Inferior parietal cortex (tissue), 1 donor: ENCODE measurements around the gene TMEM220.
"Not testable (repeated sequence)": the region's sequence is repeated elsewhere in the genome, so short reads cannot be mapped to it uniquely, and the experiment has no call there.

Experiments
- DNase-seq: peaks from one replicate; pipeline ENCODE4 v3.0.0-alpha.2; 2016; ENCODE audit errors: extremely low spot score

Gene TMEM220

DNA sequence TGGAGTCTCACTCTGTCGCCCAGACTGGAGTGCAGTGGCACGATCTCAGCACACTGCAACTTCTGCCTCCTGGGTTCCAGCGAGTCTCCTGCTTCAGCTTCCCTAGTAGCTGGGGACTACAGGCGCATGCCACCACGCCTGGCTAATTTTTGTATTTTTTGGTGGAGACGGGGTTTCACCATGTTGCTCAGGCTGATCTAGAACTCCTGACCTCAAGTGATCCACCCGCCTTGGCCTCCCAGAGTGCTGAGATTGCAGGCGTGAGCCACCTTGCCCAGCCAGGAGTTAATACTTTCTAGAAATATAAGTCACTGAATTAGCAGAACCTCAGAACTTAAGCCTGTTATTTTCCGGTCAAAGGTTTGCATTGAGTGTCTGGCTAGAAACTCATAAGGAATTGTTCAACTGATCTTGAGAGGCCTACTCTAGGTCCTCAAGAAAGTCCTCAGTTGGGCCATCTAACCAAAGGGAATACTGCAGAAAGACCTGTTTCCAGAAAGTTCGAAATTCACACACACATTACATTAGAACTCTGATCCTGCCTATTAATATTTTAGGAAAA is 1.4 kb downstream of the TMEM220 start:
- DNase-seq, result no peak

DNA sequence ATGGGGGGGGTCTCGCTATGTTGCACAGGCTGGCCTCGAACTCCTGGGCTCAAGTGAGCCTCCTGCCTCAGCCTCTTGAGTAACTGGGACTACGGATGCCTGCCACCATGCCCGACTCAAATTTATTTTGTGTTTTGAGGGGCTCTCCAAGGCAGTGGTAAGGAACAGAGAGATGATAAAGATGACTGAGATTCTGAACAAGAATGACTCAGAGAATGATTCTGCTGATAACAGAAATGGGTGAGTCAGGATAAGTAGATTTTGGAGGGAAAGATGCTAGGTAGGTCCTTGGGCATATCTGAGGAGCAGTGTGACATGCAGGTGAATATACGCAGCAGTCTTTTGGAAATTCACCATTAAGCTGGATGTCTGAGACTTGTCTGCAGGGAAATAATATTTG is 2.6 kb downstream of the TMEM220 start:
- DNase-seq, result no peak

DNA sequence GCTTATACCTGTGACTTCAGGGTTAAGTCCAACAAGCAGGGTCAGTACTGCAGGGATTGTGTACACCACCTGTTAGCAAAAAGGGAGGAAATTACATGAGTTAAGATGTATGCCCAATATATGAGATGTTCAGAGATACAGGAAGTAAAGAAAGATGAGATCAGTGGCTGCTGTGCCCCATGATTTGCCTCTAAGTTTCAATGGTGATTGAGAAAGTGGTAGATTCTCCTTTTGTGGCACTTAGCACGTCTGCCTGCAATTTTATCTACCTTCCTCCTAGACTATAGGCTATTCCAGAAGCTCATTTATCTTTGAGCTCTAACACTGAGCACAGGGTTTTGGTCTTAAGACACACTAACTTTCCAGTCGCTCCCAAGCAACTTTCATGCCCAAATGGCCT is 3.6 kb downstream of the TMEM220 start:
- no peak for DNase-seq

DNA sequence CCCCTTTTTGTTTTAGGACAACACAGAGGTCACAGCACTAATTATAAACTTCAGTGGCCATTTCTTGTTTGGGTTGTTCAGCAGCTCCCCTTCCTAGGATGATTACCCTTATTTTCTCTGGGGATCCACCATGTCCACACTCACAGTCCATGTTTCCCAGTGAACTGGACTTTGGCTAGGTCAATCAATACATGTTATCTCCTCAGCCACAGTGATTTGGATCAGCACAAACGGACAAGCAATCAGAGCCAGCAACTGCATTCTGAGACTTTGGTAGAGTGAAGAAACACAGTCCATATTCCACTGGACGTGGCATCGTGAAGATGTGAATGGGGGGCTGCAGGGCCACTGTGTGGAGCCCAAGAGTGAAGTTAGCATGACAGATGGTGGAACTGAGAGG is 4.6 kb downstream of the TMEM220 start:
- DNase-seq, result no peak

DNA sequence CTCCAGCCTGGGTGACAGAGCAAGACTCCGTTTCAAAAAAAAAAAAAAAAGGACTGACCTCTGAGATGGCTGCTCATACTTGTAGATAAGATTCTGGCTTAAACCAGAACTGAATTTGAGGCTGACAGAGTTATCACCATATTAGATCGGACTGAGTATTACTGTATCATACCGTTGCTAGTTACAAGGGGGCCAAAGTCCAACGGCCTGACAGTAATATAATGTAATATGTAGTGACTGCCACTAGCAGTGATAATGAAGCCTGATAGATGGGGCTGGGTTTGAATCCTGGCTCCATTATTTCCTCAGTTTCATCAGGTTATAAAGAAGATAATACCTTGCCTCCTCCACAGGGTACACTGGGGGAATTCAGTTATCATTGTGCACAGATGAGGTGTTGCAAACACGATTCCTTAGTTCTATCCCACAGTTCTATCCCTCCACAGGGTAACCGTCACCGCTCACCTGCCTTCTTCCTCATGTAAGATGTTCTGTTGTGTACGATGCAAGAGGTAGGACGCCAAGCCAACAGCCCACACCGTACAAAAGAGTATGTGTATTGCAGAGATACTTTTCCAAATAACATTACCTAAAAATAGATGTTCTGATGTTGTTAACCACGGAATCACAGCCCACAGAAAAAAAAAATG is 5.2 kb downstream of the TMEM220 start:
- DNase-seq, result no peak

DNA sequence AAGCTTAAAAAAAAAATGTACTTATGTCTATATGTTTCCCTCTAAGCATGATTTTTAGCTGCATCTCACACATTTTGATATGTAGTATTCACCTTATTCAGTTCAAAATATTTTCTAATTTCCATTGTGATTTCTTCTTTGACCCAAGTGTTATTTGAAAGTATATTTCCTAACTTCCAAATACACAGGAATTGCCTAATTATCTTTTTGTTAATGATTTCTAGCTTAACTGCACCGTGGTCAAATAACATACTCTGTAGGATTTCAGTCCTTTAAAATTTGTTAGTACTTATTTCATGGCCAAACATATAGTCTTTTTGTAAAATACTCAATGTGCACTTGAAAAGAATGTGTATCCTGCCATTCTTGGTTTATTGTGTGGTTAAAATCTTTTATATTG is 11.3 kb downstream of the TMEM220 start:
- DNase-seq, result no peak

DNA sequence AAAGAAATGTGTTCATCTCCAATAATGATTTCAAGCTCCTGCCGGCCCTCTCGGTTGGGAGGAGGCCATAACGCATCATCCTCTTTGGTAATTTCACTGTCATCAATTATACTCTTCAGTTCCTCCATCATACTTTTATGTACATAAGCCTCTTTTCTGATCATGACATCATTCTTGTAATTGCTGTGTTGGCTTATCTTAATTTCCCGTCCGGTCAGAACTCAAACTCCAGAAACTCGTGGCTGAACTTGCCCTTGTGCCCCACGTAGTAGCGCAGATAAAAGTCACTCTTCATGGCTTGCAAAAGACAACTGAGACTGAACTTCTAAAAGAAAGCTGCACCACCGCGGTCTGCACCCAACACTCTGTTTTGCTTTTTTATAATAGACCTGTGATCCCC is 13.6 kb downstream of the TMEM220 start:
- no peak for DNase-seq

DNA sequence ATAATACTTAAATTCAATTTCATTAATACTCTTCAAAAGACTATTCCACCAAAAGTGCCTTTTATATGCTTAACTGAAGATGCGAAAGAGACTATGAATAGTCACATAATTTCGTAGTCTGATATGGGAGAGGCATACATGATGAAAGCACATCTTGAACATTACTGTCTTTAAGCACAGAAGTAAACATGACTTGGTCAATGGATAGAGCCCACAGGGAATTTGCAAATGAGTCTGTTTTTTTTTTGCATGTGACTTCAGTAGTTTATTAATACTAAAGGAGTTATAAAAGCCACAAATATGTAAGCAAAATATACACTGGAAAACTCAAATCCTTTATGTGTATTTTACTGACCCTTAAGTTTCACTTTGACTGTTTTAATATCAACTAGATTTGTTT is 16.5 kb downstream of the TMEM220 start:
- DNase-seq, result no peak

DNA sequence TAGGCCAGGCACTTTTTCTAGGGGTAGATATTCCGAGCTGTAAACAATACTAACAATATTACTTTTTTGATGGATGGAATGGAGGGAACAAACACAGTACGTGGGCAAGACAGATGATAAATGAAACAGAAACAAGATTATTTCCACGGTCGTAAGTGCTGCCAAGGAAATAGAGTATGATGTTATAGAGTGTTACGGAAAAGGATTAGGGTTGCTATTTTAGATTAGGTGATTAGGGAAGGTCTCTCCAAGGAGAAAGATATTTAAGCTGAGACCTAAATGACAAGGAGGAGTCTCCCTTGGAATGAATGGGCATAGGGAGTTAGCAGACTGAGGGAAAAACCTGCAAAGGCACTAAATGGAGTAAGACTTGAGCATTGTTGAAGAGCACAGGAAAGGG is 24.1 kb downstream of the TMEM220 start:
- DNase-seq, result no peak

DNA sequence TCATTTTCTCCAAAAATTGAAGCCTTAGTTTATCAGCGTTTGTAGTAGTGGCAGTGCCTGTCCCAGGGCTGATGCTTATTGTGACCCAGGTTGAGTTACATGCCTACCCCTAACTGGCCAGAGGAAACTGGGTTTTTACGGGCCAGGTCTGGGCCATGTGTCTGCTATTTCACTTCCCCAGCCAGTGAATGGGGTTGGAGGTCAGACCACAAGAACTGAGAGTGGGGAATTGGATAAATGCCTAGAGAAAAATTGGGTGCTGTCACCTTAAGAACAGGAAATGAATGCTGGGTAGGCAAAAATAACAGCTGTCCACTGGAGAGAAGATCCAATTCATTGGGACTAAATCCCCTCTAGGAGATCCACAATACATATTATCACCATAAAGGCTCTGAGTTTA is 27.2 kb downstream of the TMEM220 start:
- no peak for DNase-seq

DNA sequence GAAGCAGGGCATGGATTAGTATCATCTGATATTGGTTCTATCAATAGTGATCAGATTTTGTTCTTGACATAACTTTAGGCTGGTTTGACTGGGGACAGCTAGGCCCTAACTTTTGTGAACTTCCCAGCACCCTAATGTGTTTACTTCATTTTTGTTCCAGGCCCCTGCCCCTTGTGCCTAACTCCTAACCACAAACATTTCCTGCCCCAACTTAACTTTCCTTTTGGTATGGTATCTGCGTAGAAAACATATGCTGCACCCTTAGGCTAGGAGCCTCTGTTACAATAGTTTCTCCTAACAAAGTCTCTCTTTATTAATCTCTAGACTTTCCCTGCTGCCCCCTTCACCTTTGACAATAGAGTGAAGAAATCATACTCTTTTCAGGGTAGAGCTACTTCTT is 30.0 kb downstream of the TMEM220 start:
- no peak for DNase-seq

DNA sequence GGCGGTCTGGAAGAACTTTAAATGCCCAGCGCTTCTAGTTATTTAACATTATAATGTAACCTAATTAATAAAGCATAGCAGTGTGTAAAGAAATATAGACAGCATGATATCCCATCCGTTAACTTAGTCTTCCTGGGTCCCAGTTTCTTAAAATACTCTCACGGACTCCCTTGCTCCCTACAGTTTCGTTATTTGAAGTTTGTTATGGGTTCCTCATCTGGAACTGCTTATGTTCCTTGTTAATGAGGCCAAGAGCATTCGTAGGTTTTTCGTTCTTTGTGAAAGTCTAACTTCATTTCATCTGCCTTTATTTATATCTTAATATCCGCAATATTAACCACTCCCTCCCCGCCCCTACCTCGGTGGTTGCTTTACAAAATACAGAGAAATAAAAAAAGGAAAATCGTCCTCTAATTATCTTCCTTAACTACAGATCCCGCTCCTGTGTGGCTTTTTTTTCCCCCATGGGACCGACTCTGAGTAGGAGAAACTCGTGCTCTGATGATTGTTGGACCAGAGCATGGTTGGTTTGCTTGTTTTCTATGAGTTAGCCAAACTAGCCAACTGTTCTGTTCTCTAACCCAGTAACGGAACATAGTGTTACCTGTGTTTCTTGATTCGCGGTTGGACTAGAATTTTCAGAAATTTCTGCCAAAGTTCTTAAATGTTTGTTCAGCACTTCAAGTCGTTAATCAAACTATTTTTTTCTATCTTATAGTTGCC is 31.6 kb downstream of the TMEM220 start:
- DNase-seq, result peak; percentile 13

DNA sequence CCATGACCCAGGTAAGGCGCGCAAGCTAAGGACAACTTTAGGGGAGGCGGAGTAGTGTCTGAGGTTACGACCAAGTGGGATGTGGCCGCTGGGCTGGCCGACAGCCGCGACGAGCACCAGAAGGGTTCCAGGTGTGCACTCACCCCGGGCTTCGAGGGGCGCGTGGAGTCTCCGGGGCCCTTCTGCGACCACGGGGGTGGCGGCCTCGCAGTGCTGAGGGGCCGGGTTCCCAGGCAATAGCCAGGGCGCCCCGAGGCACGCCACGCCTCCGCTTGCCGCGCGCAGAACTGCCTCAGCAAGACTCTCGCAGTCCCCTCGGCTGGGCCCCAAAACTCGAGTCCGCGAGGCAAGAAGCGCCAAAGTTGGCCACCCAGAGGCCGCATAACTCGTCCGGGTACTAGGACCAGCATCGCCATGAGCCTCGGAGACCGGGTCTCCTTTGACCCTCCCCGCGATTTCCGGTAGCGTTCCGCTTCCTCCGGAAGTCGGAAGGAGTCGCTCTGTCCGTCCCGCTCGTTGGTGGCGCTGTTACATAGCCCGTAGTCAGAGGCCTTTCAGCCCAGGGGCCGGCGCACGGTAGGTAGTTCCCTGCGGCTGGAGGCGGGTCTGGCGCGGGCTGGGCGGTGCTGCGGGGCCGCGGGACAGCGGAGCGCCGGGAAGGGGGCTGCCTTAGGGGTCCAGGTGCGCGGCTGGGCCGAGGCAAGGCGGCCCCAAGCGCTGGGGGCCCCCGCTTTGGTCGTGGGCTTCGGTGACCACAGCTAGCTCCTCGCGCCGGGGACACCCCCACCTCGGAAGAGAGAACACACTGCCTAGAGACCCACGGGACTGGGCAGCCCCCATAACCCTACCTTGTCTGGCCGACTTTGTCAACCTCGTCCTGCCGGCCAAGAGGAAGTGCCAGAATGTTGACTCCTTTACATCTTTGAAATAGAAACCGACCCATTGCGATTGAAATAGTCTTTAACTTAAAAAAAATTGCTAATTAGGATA is 32.4 kb downstream of the TMEM220 start, which contains the start of the genes ADPRM and SCO1:
Gene ADPRM, plus strand, starts transcription at position 503 of the 990 bp plus-strand sequence. CDS start 7,333 bp downstream, outside the sequence.
Gene SCO1, minus strand, starts transcription at position 442 of the 990 bp plus-strand sequence. Its CDS starts 26 bp downstream, at position 416.
- peak; percentile 97 for DNase-seq

DNA sequence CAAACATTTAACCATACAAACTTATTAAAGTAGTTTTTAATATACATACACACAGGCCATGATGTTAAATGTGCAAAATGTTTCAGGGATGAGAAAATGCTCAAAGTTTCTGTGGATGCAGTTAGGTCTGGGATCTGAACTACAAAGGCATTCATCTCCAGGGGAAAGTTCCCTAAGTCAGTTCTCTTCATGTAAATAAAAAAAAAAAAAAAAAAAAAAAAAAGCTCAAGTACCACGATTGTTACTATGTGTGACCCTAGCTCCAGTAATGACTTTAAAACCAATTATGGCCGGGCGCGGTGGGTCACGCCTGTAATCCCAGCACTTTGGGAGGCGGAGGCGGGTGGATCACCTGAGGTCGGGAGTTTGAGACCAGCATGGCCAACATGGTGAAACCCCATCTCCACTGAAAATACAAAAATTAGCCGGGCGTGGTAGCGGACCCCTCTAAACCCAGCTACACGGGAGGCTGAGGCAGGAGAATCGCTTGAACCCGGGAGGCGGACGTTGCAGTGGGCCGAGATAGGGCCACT is 33.9 kb downstream of the TMEM220 start:
- DNase-seq, result not testable (repeated sequence)

DNA sequence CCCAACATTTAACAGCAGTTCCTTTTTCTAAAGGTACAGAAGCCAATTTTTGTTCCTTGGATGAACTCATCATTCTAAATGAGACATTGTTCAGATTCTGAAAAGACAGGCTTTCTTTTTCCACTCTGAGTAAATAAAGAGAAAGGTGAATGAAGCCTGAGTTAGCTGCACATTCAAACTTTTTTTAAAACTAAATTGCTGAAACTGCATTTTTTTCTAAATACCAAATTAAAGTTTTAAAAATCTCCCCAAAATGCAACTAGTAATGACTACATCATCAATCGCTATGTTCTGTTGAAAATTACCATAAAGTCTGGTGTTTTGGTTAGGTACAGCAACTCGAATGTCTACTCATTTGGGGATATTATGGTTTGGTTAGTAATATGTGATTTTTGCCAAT is 42.3 kb downstream of the TMEM220 start:
- DNase-seq, result no peak

DNA sequence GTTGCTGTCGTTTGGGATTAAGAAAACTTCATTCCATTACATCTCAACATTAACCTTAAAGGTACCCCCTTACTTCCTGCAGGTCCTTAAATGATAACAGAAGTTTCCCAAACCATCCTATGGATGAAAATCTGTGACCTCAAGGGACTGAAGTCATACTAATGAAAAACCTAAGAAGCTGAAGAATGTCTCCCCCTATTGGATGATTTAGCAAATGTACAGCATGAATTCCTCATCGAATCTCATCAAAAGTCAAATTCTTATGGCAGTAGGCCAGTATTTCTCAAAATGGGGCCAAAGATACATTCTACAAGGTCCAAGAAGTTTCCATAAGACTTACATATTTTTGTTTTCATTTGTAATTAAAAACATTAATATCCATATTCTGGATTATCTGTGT is 46.0 kb downstream of the TMEM220 start:
- DNase-seq, result no peak

DNA sequence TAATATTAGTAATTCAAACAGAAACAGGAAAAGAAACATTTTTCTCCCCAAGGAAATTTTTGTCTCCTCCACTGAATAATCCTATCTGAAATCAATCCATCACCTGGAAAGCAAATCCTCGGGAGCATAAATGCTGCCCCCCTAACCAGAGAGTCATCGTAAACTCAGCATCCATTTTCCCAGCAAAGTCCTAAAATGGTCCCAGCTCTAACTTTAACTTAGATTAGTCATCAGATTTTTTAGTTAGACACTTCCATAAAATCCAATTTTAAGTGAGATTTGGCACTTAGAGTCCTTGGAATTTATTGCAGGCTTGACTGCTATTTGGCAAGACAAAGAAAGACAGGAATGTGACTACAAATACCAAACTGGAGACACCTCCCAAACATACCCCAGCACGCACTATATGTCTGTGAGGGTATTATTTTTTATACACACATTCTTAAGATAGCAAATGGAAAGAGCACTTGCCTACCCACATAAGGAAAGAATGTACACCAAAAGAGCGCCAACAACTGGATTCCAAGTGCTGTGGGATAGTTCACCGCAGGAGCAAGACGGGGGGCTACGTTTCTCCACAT is 47.9 kb downstream of the TMEM220 start:
- DNase-seq, result no peak

DNA sequence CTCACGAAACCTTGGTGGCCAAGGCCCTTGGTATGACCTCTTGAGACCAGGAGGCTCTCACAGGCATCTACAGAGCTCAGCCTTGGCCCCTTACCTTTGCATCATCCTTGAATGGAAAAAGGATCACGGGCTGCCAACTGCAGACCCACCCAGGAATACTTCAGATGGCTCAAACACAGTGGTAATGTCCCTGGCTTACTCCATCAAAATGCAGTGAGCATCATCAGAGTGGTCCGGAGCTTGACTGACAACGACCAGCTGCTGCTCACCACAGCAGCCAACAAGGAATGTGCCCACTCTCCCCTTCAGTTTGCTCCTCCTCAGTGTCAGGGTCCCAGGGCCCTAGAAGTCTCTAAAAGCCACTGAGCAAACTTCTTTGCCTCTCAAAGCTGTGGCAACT is 55.1 kb downstream of the TMEM220 start:
- no peak for DNase-seq

DNA sequence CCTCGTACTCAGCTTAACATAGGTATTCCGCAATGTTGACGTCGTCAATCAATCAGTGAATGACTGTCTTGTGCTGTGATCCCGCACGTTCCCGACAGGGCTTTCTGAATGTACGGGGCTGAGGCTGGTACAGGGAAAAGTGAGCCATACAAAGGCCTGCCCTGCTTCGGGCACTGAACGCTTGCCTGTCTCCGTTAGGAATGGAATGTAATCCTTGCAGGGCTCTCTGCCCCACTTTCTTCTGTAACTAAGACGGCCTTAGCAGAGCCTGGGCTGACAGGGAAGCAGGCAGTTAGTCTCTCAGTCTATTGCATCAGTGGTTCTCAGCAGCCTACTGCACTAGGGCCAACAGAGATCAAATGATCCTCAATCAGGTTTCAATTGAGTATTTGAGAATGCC is 56.5 kb downstream of the TMEM220 start:
- DNase-seq, result no peak

DNA sequence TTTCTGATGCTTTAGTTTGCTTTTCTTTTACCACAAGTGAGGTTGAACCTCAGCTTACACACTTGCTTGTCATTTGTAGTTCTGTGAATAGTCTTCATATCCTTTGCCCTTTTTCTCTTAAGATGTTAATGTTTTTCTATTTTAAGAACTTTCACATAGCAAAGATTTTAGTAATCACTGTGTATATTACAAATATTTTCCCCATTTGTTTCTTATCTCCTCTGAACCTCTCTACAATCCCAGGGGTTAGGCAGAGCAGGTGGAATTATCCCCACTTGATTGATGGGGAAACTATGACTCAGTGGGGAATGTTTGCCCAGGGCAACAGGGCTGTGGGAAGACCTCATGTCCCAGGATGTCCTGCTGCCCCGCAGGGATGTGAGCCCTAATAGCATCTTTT is 61.0 kb downstream of the TMEM220 start:
- no peak for DNase-seq

DNA sequence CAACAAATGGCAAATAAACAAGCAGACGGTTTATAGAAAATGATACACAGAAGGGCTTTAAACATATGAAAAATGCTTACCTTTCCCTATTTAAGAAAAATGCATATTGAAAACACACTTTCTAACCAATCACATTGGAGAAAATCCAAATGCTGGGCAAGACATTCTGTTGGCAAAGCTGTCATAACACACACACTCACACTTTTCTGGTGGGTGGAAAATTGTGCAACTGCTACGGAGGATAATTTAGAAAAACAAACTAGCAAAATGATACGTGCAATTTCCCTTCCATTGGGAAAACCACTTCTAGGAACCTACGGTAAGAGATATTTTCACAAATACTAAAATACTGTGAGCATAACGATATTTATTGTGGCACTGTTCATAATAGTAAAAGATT is 62.9 kb downstream of the TMEM220 start:
- DNase-seq, result no peak
